ENCODE data around the gene OR2F1.

DNA sequence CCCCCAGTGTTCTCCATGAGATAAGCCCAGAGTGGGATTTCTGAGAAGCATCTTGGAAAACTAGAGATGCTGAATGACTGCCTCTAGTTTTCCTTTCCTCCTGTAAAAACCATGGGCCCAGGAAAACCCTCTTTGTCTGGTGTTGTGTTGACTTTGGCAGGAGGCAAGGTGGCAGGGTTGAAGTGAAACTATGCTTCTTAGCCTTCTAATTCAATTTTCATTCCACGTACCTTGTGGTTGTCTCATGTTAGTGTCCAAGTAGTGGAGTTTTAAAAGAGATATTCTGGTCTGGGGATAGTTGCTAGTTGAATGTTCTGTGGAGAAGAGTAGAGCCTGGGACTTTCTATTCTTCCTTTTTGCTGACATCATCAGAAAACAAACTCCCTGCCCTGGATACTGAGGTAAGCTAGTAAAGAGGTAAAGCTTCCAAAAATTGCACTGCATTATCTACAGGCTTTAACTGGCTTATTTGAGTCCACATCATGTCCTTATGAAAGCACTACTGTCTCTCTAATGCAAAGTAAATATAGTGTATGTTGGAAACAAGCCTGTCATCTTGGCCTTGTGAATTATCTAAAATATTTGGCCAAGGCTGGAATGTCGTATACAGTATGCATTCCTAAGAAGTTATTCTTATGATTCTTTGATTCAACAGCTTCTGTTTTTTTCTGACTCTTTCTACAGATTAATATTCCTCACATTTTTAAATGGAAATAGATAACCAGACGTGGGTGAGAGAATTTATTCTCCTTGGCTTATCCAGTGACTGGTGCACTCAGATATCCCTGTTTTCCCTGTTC is 19.9 kb upstream of the OR2F1 start, which contains the start of gene OR2F2:
- TF ChIP-seq, protein P1, sequence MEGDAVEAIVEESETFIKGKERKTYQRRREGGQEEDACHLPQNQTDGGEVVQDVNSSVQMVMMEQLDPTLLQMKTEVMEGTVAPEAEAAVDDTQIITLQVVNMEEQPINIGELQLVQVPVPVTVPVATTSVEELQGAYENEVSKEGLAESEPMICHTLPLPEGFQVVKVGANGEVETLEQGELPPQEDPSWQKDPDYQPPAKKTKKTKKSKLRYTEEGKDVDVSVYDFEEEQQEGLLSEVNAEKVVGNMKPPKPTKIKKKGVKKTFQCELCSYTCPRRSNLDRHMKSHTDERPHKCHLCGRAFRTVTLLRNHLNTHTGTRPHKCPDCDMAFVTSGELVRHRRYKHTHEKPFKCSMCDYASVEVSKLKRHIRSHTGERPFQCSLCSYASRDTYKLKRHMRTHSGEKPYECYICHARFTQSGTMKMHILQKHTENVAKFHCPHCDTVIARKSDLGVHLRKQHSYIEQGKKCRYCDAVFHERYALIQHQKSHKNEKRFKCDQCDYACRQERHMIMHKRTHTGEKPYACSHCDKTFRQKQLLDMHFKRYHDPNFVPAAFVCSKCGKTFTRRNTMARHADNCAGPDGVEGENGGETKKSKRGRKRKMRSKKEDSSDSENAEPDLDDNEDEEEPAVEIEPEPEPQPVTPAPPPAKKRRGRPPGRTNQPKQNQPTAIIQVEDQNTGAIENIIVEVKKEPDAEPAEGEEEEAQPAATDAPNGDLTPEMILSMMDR (conservative IDR thresholded peaks at IDR 0.05), result no peak
- no peak for TF ChIP-seq EZH2 (IDR thresholded peaks at IDR 0.05; ENCODE audit: low read depth)

Measured in PC-9 (cell line).